OCI-LY1 (cell line): Measurements from ENCODE around the gene KCNJ9.

ENCODE experiments used
- EZH2 ChIP-seq: fragments of 200-600 bp; sonication (generic), shearing (Covaris generic); IDR thresholded peaks from 2 replicates; pipeline ENCODE4 v1.8.0; 2017; ENCODE audit warnings: borderline replicate concordance, mixed run types, mild to moderate bottlenecking, antibody characterized with exemption, low read length, moderate library complexity, mixed read lengths
- TF ChIP-seq, protein P1 (sequence below): fragments of 200-600 bp; sonication (generic), shearing (Covaris generic); IDR thresholded peaks from 2 replicates; pipeline ENCODE4 v1.5.1; 2017; ENCODE audit warnings: mild to moderate bottlenecking, antibody characterized with exemption, low read length, moderate library complexity, mixed read lengths

GRCh38 chr1:160047111-160047991 lies 34.0 kb upstream of the KCNJ9 start:
- TF ChIP-seq, protein P1, sequence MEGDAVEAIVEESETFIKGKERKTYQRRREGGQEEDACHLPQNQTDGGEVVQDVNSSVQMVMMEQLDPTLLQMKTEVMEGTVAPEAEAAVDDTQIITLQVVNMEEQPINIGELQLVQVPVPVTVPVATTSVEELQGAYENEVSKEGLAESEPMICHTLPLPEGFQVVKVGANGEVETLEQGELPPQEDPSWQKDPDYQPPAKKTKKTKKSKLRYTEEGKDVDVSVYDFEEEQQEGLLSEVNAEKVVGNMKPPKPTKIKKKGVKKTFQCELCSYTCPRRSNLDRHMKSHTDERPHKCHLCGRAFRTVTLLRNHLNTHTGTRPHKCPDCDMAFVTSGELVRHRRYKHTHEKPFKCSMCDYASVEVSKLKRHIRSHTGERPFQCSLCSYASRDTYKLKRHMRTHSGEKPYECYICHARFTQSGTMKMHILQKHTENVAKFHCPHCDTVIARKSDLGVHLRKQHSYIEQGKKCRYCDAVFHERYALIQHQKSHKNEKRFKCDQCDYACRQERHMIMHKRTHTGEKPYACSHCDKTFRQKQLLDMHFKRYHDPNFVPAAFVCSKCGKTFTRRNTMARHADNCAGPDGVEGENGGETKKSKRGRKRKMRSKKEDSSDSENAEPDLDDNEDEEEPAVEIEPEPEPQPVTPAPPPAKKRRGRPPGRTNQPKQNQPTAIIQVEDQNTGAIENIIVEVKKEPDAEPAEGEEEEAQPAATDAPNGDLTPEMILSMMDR, result no peak
- TF ChIP-seq EZH2, result no peak
